Left kidney (tissue), 2 donors: ENCODE data around the gene CHST14. TPM values are rescaled to one million over a fixed set of nuclear protein-coding genes. Genes with fewer than 3 reads are reported as not detected.

Experiments
- DNase-seq: peaks from one replicate; pipeline ENCODE4 v3.0.0-alpha.2; 2013
- polyA plus RNA-seq: library from polyadenylated mRNA; unstranded; fragments of 120-200 nt; gene quantifications from one replicate; pipeline ENCODE4 v1.2.1, GENCODE V29; 2013; ENCODE audit not compliant: insufficient read length

CHST14 gene
- polyA plus RNA-seq, 1 donor: 31.3 TPM

- DNase-seq: no peak
Observed at GRCh38 chr15:40460404-40460803, 10.4 kb upstream of the CHST14 start.

- DNase-seq: no peak
Observed at GRCh38 chr15:40461958-40462357, 8.8 kb upstream of the CHST14 start.

GRCh38 chr15:40463279-40463678 is 7.5 kb upstream of the CHST14 start:
- DNase-seq: no peak

DNA sequence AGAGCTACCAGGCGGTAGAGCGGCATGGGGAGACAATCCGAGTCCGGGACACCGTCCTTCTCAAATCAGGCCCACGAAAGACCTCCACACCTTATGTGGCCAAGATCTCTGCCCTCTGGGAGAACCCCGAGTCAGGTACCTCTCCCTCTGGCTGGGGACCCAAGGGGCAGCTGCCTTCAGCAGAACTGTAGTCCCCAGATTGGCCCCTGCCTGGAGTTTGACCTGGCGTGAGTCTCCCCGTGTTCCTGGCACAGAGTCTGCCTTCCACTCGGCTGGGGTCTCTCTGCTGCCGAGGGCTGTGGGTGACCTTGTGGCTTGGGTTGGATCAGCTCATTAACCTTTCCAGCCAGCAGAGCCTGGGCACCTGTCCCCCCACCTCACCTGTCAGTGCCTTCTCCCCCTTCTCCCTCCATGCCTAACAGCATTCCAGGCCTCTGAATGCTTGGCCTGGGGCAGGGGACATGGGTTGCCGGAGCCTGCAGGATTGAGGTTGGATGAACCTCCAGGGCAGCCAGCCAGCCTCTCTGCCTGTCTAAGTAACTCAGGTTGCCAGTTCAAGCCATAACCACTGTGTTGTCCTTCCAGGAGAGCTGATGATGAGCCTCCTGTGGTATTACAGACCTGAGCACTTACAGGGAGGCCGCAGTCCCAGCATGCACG is 6.8 kb upstream of the CHST14 start:
- no peak for DNase-seq

DNA sequence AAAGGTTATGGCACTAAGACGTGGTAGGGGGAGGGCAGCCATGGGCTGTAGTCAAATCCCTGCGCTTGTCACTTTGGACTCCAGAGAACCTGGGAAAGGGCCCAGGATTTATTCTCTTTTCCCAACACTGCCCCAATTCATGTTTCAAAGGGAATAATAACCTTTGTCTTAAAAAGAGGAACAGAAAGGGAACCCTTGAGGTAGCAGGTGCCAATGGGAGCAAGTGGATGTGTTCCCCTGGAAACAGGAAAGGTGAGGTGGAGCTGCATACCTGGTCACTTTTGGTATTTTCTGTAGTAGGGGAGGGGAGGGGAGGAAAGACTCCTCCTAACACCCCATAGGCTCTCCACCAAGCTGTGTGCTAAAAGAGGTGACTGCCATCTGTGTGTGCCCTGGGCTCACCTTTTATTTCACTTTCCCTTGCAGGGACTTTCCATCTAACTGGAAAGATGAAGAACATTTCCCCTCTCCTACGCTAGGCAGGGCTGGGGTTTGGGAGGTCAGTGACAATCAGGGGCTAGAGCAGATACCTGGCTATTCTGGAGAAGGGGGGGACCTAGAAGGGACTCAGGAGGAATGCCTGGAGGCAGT is 6.1 kb upstream of the CHST14 start:
- no peak for DNase-seq

- no peak for DNase-seq
Observed at GRCh38 chr15:40465939-40466338, 4.8 kb upstream of the CHST14 start.

DNA sequence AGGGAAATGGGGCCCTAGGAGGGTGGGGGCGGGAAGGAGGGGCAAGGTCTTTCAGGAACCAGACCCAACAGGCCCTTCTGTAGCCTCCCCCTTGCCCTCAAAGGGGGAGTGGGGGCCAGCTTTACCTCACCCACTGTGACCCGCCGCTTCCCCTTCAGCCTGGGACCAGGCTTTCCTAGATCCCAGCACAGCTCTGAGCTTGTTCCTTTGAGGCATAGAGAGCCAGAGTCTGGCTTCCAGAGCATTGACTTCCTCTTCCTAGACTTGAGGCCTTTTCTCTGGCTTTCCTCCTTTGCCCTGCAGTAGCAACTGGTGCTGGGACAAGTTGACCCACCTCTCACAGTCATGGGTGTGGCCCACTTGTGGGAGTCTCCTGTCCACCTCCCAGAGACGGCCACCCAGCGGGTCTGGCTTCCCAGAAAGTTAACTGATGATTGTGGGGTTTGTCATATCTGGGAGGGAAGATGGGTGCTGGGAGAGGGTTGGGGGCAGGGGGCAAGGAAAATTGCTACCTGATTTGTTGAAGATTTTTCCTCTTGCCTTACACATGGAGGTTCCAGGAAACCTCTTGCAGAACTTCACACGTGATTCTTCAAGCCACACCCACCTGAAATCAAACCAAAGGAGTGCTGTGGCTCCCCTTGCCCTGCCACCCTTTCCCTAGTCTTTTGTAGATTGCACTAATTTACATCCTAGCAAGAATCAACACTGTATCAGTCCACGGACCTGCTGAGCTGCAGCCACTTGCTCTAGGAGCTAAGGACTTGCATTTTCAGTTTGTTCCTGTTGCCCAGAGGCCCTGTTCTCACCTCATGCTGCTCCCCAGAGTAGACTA is 4.1 kb upstream of the CHST14 start:
- no peak for DNase-seq

DNA sequence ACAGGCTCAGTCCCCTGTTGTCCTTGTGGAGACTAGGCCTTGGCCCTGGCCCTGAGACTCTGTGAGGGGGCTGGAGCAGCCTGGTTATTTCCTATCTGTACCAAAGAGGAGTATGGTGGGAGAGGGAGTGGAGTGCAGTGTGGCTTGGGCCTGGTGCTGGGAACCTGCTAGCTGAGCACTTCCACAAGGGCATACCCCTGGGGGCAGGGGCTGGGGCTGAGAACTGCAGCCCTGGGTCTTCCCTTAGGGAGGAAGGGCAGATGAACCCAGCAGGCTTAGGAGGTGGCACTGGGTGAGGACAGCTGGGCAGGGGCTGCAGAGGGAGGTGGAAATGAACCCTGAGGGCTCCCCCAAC is 3.5 kb upstream of the CHST14 start:
- DNase-seq: no peak

DNA sequence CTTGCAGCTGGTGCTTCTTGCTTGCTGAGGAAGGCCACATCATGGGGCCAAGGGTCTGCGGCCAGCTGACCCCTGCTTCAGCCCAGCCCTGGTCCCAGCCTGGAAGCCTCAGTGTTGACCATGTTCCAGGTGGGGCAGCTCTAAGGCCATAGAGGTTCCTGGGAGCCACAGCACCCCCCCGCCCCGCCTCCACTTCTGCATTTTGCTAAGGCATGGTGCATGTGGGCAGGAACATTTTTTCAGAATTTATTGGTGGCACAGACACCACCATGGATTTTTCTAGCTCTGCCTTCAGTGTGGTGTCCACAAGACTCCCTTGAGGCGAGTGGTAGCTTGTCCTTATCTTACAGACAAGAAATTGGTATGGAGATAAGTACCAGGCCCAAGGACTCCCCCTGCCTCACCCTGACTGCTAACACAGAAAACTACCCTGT is 1.9 kb upstream of the CHST14 start:
- DNase-seq: no peak

DNA sequence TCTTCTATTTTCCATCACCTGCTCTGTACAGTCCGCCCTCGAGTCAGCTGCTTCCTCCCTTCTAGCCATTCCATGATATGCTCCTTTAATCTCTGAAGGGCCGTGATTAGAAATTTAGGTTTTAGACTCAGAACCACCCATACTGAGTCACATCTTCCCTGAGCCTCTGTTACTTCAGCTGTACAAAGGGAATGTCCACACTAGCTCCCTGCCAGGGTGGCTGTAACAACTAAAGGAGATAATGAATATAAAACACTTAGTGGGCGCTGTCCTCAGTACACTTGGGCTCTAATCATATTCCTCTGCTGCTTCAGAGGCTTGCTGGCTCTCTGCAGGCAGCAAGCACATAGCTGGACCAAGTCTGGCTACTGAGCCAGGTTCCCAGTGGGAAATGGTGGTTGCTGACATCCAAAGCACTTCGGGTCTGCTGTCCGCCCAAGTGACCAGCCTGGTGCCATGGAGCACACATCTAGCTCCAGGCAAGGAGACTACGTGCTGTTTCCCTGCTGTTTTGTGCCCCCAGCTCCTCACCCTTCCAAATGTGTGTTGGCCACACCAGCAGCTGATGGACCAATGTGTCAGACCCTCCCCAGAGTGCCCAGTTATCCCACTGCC is 901 bp upstream of the CHST14 start:
- DNase-seq: no peak

GRCh38 chr15:40471105-40471807 is 472 bp downstream of the CHST14 start:
- peak; percentile 30 for DNase-seq

DNA sequence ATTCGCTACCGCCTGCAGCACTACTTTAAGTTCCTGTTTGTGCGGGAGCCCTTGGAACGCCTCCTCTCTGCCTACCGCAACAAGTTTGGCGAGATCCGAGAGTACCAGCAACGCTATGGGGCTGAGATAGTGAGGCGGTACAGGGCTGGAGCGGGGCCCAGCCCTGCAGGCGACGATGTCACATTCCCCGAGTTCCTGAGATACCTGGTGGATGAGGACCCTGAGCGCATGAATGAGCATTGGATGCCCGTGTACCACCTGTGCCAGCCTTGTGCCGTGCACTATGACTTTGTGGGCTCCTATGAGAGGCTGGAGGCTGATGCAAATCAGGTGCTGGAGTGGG is 995 bp downstream of the CHST14 start:
- peak; percentile 28 for DNase-seq

GRCh38 chr15:40472171-40472727 is 1.5 kb downstream of the CHST14 start:
- no peak for DNase-seq

GRCh38 chr15:40474581-40474980 is 3.8 kb downstream of the CHST14 start:
- DNase-seq: no peak

GRCh38 chr15:40477642-40478327 is 7.0 kb downstream of the CHST14 start:
- DNase-seq: no peak

DNA sequence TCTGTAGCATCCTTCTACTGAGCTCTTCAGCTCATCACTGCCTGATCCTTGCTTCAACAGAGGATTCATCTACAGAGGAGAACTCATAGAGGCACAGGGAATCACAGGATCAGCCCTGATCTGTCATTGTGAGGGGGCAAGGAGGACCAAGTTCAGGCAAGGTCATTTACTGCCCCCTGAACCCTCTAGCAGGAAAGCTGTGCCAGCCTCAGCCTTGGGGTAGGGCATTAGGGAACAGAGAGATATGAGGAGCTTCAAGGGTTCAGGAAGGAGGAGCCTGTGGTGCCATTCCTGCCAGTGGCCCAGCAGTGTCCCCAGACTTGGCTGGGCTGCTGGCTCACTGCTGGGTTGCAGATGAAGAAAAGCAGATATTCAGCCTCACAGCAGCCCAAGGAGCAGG is 8.2 kb downstream of the CHST14 start:
- DNase-seq: no peak

DNA sequence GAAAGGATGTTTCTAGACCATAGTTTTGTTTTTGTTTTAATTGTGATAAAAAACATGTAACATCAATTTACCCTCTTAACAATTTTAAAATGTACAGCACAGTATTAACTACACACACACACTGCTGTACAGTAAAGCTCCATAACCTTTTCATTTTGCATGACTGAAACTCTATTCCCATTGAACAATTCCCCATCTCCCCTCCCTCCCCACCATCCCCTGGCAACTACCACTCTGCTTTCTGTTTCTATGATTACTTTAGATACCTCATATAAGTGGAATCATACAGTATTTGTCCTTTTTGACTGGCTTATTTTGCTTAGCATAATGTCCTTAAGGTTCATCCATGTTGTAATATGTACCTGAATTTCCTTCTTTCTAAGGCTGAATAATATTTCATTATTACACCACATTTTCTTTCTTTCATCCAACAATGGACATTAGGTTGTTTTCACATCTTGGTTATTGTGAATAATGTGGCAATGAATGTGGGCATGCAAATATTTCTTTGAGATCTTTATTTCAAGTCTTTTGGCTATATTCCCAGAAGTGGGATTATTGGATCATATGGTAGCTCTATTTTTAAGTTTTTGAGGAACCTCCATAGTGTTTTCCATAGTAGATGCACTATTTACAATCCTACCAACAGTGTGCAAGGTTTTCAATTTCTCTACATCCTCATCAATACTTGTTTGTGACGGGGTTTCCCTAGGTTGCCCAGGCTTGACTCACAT is 10.7 kb downstream of the CHST14 start:
- no peak for DNase-seq

- DNase-seq: no peak
Observed at GRCh38 chr15:40483919-40484318, 13.1 kb downstream of the CHST14 start.

DNA sequence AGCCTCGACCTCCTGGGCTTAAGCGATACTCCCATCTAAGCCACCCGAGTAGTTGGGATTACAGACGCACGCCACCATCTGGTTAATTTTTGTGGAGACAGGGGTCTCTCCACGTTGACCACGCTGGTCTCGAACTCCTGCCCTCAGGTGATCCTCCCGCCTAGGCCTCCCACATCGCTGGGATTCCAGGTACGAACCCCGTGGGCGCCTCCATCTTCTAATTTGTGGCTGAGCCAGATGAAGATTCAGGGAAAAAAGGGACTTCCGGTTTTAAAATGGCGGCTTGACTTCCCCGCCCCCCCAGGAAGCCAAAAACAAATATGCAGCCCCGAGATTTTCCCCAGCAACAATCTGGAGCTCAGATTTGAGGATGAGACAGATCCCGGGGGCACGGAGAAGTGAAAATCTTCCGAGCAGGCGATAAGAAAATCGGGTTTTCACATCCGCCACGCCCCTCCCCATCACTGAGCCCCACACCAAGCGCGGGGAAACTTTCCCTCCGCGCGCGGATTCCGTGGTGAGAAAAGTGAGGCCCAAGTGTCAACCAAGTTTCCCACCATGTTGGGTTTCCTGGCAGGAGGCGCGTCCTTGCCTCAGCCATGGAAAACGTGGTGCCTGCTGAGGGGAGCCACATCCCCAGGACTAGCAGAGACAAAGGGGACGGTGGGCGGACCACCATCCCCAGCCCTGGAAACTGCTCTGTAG is 15.4 kb downstream of the CHST14 start:
- no peak for DNase-seq
